Measurements from ENCODE around the gene PRDX4. TPM values are rescaled to one million over a fixed set of nuclear protein-coding genes. Genes with fewer than 3 reads are reported as not detected.

The PRDX4 gene
- total and polyA plus RNA-seq, 2 of the 8 experiments (the other 6 are each of a cell fraction or from before 2014, with no cell fraction given): 130 TPM

DNA sequence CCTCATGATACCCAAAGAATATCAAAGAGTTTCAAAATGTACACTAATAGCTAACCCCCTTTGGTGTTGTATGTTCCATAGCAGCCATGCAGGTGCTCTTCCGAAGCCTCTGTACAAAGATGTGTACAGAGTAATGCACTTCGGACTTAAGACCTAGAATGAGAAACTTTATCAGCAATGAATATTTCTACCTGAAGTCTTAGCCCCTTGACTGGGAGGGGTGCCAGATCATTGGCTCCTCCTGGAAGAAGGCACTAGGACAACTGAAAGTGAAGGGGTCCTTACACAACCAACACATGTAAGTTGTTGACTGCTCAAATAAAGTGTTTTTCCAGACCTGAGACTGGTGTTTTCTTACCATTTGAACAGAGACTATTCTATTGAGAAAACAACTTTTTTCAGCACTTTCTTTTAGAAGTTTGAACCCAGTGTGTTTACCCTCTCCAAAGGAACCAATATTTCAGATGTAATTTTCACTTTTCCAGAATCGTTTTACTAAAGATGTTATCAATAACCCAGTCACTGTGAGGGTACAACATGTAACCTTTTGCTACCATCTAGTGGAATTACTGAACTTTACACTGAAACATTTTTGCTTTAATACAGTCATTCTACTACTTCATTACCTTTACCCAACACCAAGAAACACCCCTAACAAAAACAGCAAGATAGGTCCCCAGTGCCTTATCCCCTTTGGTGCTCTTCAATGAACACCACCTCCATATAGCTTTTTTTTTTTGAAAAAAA is 33.3 kb upstream of the PRDX4 start:
- Histone ChIP-seq H3K79me1 (ENCODE audit: low read depth, low read length) (no peaks in the 10 kb centered on the region), H3K27me3 (replicated peaks in 1 of 4; ENCODE audit: control insufficient read depth in 3 of 4, extremely low read depth in 1 of 4, insufficient read depth in 3 of 4, low read length in 3 of 4) (no peaks in the 10 kb centered on the region), H4K20me1 (replicated peaks in 1 of 2; ENCODE audit: control insufficient read depth in 1 of 2, insufficient read depth in 2 of 2, low read length in 2 of 2) (no peaks in the 10 kb centered on the region), H3K56ac (replicated peaks; ENCODE audit: insufficient read length, low read depth, low read length) (no peak overlapping the region), H4K8ac (ENCODE audit: extremely low read depth, insufficient read depth, low read length) (no peak overlapping the region), H4K91ac (replicated peaks; ENCODE audit: insufficient read length, low read length) (no peak overlapping the region), H2BK15ac (ENCODE audit: low read length) (no peak overlapping the region), H2BK20ac (ENCODE audit: low read length) (no peak overlapping the region), H3K14ac (ENCODE audit: insufficient read length) (no peak overlapping the region), H3K18ac (ENCODE audit: extremely low read depth, low read length) (no peak overlapping the region), H3K4ac (replicated peaks; ENCODE audit: insufficient read length, low read depth, low read length) (no peak overlapping the region), H3K23ac (ENCODE audit: insufficient read length) (no peak overlapping the region), H3K79me2 (ENCODE audit: control insufficient read depth in 1 of 2, insufficient read depth in 2 of 2, low read length in 2 of 2) (no peaks in the 10 kb centered on the region), H3K27ac (ENCODE audit: low read depth, low read length) (no peak overlapping the region), H2BK120ac (replicated peaks; ENCODE audit: low read depth, low read length) (no peak overlapping the region), H2BK12ac (ENCODE audit: low read depth, low read length) (no peak overlapping the region), H3K23me2 (ENCODE audit: low read depth, low read length) (no peaks in the 10 kb centered on the region), H3K4me1 (replicated peaks in 1 of 4; ENCODE audit: control insufficient read depth in 3 of 4, insufficient read depth in 4 of 4, low read length in 3 of 4) (no peaks in the 10 kb centered on the region), H4K5ac (ENCODE audit: insufficient read length, low read depth, low read length) (no peak overlapping the region), H3K4me3 (ENCODE audit: extremely low read depth in 1 of 4, insufficient read depth in 2 of 4, low read depth in 3 of 4, low read length in 4 of 4) (no peak overlapping the region), H2AFZ (ENCODE audit: low read length) (no peak overlapping the region), H3K36me3 (ENCODE audit: control insufficient read depth in 2 of 4, insufficient read depth in 4 of 4, low read length in 3 of 4) (no peaks in the 10 kb centered on the region), H3K9me3 (ENCODE audit: insufficient read depth in 2 of 2, low read depth in 1 of 2, low read length in 1 of 2) (no peaks in the 10 kb centered on the region), H2AK5ac (ENCODE audit: low read depth, low read length) (no peak overlapping the region), H3K9ac (replicated peaks in 1 of 4; ENCODE audit: extremely low read depth in 1 of 4, low read depth in 3 of 4, low read length in 3 of 4) (no peak overlapping the region), H2BK5ac (ENCODE audit: low read depth, low read length) (no peak overlapping the region), H3K4me2 (ENCODE audit: insufficient read depth in 1 of 2, low read depth in 2 of 2, low read length in 2 of 2) (no peak overlapping the region)
- WGBS, 2 experiments (ENCODE audit: extremely low coverage in 1 of 2, insufficient coverage in 1 of 2, insufficient read length in 1 of 2, insufficient replicate concordance in 2 of 2, low coverage in 1 of 2, low lambda C conversion rate in 2 of 2, missing lambda C conversion rate in 1 of 2): 100% methylated on average over 3 of the region's 3 CpGs; no CpG with 5 or more reads in 1 of the 2 experiments
- no peak for FAIRE-seq
- ChIA-PET CTCF (ENCODE audit: partially characterized antibody) (interaction anchor here (0.7 to 0.8 kb wide), 2 partner anchors 8 to 824 kb away, joined by 3 read pairs; no protein-coding TSS in a partner anchor), POLR2A (ENCODE audit: partially characterized antibody) (no interaction called here)
- TF ChIP-seq RAD21 (IDR thresholded peaks at IDR 0.05 in 1 of 2, conservative IDR thresholded peaks at IDR 0.05 in 1 of 2; ENCODE audit: low read depth in 2 of 2, low read length in 2 of 2) (peak in 1 of 2 experiments; percentile 31; a peak in 3 of 4 replicates), KDM4A (IDR thresholded peaks at IDR 0.05; ENCODE audit: low read depth, low read length, severe bottlenecking) (no peak)
- no peak for DNase-seq (ENCODE audit: low read depth in 1 of 2, low spot score in 2 of 2)

Measured in H1 (cell line).